Stimulated activated CD4-positive, alpha-beta T cell treated with anti-CD3 and anti-CD28 coated beads, Interleukin-2, amount 100 ng/mL, for 4 hours (primary cell): ENCODE measurements around the gene GP1BA.

Experiments
- DNase-seq: peaks from one replicate; pipeline ENCODE4 v3.0.0-alpha.2; 2020; ENCODE audit warnings: low read depth

Gene GP1BA

DNA sequence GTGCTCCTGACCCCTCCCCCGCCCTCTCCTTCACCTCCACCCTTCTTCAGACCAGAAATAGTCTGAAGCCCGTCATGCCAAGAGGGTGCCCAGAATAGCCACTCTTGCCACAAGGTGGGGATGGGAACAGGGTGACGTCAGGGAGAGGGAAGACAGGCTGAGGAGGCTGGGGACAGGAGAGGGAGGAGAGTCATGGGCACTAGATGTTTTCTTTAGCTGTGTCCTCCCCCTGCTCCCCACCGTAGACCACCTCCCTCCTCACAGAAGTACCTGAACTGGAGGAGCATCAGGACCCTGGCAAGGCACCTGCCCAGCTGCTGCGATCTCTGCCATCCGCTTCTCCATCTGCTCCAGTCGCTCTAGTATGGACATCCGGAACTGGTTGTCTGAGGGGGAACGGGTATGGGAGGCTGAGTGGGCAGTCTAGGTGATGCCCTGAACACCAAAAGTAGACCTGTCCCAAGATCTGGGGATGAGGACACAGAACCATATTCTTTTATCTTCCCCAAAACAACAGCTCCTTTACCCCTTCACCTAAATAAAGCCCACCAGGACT is 42.1 kb downstream of the GP1BA start:
- DNase-seq: no peak

DNA sequence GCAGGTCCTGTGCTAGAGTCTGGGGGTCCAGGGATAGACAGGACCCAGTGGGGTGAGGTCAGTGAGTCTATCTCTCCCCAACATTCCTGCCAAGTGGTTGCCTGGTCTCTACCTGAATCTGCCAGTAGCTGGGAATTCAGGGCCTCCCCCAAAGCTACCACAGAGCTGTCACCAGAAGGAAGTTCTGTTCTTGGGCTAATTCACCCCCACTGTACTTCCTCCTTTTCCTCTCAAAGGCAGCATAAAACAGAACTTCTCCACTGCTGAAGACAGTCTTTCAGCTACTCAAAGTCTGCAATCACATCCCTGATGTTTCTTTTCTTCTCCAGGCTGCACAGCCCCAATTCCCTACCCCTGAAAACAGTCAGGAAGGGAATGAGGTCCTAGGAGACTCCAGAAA is 46.6 kb downstream of the GP1BA start:
- no peak for DNase-seq

DNA sequence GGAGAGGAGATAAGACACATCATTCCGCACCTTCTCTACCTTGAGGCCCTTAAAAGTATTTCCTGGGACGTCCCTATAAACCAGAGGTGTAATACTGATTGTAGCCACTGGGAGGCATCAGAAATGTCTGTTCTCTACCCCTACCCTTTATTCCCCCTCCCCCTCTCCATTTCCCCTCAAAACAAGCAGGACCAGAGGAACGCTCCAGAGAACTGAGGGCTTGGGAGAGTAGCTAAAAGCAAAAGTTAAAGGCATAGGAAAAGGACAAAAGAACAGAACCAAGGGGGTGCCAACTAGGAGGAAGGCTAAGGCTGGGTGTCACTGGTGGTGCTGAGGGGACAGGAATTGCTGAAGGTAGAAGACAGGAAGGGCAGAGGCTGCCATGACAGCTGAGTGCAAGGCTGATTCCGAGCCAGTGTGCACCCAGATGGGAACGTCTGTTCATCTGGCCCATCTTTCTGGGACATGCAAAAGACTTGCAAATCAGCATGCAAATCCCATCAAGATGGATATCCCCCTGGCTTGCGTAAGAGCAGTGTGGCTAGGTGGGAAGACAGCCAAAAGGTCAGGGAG is 48.7 kb downstream of the GP1BA start:
- DNase-seq: no peak

DNA sequence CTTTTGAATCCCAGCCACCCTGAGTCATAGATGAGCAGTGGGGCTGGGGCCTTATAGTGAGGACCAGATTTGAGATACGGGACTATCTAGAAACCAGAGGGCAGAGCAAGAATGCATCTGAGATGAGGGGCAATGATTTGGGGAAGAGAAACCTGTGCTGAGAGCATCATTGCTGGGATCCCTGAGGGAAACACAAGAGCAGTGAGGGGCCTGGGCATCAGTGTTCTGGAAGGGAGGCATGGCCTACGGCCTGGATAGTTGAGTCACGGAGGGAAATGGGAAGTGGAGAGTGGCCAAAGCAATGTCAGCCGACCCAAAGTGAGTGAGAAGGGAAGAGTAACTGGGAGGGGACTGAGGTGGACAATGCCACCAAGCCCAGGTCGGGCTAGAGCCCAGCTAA is 50.2 kb downstream of the GP1BA start:
- no peak for DNase-seq
